ENCODE data around the gene HINFP.

HINFP gene

DNA sequence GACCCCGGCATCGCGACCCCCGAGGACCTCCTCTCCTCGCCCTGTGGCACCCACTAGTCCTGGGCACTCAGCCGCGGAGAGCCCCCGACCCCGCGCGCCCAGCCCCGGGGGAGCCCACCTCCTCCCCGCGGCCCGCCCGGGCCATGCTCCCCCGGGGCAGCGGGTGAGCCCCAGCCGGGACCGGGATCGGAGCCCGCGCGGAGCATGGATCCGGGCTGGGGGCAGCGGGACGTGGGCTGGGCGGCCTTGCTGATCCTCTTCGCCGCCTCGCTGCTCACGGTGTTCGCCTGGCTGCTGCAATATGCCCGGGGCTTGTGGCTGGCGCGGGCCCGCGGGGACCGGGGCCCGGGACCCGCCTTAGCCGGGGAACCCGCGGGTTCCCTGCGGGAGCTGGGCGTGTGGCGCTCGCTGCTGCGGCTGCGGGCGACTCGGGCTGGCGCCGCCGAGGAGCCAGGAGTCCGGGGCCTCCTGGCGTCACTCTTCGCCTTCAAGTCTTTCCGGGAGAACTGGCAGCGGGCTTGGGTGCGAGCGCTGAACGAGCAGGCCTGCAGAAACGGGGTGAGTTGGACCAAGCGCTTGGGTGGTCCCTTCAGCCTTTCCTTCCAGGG lies 13.7 kb upstream of the HINFP start:
- no peak for DNase-seq (ENCODE audit: extremely low read depth, low read depth)
- TF ChIP-seq, protein P1, sequence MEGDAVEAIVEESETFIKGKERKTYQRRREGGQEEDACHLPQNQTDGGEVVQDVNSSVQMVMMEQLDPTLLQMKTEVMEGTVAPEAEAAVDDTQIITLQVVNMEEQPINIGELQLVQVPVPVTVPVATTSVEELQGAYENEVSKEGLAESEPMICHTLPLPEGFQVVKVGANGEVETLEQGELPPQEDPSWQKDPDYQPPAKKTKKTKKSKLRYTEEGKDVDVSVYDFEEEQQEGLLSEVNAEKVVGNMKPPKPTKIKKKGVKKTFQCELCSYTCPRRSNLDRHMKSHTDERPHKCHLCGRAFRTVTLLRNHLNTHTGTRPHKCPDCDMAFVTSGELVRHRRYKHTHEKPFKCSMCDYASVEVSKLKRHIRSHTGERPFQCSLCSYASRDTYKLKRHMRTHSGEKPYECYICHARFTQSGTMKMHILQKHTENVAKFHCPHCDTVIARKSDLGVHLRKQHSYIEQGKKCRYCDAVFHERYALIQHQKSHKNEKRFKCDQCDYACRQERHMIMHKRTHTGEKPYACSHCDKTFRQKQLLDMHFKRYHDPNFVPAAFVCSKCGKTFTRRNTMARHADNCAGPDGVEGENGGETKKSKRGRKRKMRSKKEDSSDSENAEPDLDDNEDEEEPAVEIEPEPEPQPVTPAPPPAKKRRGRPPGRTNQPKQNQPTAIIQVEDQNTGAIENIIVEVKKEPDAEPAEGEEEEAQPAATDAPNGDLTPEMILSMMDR (IDR thresholded peaks at IDR 0.05; ENCODE audit: low read depth, low read length, missing control alignments): no peak
- H3K4me3 ChIP-seq (replicated peaks; ENCODE audit: low read depth, low read length): peak overlapping the region; percentile 73

DNA sequence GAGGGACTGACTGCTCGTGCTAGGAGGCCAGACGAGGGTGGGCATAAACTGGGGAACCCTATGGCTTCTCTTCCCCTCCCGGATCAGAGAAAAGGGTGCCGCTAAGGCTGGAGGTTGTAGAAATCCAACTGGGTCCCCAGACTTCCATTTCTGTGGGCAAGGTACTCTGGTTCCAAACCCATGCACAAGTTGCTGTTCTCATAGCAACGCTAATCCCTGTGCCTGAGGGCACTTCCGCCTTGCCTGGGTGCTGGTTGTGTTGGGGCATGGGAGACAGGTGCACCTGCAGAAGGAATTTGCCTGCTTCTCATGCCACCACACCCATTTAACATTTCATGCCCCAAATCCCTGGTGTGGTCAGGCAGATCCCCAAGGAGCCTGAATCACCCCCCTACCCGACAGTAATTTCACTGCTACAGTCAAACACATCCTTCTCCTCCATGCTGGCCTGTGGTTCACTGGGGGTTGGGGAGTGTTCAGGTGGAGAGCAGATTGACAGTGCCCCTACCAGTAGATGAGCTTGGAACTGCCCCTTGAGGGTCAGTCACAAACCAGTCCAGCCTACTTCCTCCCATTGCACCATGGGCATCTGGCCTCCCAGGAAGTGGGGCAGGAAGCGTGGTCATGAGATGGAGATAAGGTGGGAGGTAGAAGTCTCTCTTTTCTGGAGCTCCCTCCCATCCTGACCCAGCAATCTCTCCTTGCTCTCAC lies 13.1 kb upstream of the HINFP start:
- DNase-seq (ENCODE audit: extremely low read depth, low read depth): no peak
- peak overlapping the region; percentile 73 for H3K4me3 ChIP-seq (replicated peaks; ENCODE audit: low read depth, low read length)
- TF ChIP-seq, protein P1 (IDR thresholded peaks at IDR 0.05; ENCODE audit: low read depth, low read length, missing control alignments): no peak

DNA sequence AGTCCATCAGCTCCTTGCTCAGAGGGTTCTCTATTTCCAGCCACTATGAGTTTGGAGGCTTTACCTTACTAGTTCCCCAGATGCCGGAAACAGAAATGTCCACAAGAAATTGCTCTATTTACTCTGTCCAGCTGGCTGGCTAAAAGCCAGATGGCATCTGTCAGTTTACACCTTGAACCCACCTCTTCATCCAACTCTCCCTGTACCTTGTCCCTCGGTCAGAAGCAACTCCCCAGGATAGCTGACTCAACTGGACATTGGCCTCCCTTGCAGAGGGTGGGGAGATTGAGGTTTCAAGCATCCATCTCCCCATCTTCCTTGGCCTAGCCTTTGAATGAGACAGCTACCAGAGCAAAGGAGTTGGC lies 12.5 kb upstream of the HINFP start:
- peak overlapping the region; percentile 73 for H3K4me3 ChIP-seq (replicated peaks; ENCODE audit: low read depth, low read length)
- no peak for DNase-seq (ENCODE audit: extremely low read depth, low read depth)
- TF ChIP-seq, protein P1 (IDR thresholded peaks at IDR 0.05; ENCODE audit: low read depth, low read length, missing control alignments): no peak

DNA sequence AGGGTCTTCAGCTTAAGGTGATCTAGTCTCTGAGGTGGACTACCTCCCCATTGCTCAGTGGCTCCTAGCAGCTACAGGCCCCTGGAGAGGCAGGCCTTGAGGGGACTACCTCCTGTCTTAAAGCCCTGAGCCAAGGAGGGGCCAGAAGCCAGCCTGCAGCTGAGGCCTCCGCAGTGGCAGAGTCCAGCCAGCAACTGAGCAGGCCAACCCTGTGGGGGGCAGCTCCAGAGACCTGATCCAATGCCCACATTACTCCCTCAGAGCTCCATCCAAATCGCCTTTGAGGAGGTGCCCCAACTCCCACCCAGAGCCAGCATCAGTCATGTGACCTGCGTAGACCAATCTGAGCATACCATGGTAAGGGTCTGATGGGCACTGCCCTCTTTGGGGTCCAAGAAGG lies 11.5 kb upstream of the HINFP start:
- no peak for DNase-seq (ENCODE audit: extremely low read depth, low read depth)
- H3K4me3 ChIP-seq (replicated peaks; ENCODE audit: low read depth, low read length): no peak overlapping the region
- TF ChIP-seq, protein P1 (IDR thresholded peaks at IDR 0.05; ENCODE audit: low read depth, low read length, missing control alignments): no peak

DNA sequence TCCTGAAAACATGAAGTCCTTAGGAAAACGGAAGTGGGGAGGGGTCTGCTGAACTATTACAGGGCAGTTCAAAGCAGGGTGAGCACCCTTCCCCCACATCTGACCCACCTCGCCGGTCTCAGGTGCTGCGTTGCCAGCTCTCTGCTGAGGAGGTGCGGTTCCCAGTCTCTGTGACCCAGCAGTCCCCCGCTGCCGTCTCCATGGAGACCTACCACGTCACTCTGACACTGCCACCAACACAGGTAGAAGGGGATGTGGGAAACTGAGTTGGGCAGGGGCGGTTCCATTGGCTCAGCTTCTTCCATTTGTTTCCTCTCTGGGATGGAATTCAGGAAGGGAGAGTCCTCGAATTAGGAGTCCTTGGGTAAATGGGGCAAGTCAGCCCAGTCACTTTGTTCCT lies 10.9 kb upstream of the HINFP start:
- DNase-seq (ENCODE audit: extremely low read depth, low read depth): no peak
- no peak overlapping the region for H3K4me3 ChIP-seq (replicated peaks; ENCODE audit: low read depth, low read length)
- TF ChIP-seq, protein P1 (IDR thresholded peaks at IDR 0.05; ENCODE audit: low read depth, low read length, missing control alignments): no peak

DNA sequence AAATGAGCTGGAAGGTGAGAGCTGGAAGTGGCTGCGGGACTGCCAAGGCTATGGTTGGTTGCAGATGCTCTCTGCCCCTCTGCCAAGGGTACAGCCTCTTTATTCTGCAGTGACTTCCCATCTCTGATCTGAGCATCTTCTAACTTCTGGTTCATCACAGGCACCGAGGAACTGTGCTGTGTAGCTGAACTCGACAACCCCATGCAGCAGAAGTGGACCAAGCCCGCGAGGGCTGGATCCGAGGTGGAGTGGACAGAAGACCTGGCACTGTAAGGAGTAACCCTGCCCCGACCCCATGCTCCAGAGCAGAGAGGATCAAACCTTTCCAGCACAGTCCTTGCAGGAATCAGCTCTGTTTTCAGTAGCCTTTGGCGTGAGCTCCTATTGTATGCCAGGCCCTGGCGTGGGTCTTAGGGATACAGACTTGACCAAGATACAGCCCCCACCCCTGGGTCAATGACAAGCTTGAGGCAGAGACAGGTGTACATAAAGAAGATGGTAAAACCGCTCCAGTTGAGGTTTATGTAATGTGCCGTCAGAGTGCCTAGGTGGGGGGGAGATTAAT lies 9.9 kb upstream of the HINFP start:
- no peak overlapping the region for H3K4me3 ChIP-seq (replicated peaks; ENCODE audit: low read depth, low read length)
- DNase-seq (ENCODE audit: extremely low read depth, low read depth): no peak
- TF ChIP-seq, protein P1 (IDR thresholded peaks at IDR 0.05; ENCODE audit: low read depth, low read length, missing control alignments): no peak

Measured in HFF-Myc (cell line).